GM21825 (cell line): ENCODE data around the gene SOX11.
"Not testable (repeated sequence)": the region's sequence is repeated elsewhere in the genome, so short reads cannot be mapped to it uniquely, and the experiment has no call there.

Experiments
- ATAC-seq: cut with Tn5 transposase; IDR thresholded peaks from one replicate; pipeline ENCODE4 v1.9.1; 2021; ENCODE audit warnings: mild to moderate bottlenecking, moderate library complexity; ENCODE audit not compliant: unreplicated experiment

The SOX11 gene

DNA sequence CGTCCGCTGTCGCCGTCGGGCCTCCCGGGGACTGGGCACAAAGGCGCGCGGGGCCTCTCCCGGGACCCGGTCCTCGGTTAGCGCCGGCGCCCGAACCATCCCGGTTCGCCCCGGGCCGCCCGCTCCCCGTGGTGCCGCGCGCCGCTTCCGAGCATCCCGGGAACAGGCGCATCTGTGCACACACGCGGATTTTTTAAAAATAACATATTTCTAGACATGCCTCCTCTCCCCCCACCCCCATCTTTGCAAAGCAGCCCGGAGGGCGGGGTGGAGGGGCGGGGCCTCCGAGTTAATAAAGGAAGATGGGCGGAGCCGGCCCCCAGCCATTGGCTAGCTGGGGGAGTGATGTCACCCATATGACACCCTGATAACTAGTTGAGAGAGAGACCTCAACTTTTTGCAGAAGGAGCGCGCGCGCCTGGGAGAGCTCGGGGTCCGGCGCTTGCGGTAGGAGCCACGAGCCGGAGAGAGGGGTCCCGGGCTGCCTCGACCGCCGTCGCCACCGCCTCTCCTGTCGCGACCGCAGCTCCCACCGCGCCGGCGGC, at the start of gene SOX11:
Gene SOX11 (plus strand): TSS at position 400 of the 545 bp plus-strand sequence. CDS start 338 bp downstream, outside the sequence.
- ATAC-seq, result no peak

DNA sequence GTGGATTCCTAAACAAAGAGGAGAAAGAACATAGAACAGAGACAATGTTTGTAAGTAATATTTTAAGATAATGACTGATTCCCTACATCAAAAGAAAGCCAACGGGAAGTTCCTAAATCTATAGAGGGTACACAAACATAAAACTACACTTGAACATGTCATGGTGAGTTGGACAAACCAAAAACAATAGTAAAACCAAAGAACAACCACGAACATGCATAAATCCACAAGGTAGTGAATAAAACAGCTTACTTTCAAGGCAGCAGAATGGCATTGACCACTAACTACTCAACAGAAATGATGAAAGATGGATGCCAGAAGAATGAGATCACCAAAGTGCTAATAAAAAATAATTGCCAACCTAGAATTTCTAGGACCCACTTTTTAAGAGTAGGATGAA, 39.5 kb upstream of the SOX11 start:
- not testable (repeated sequence) for ATAC-seq

DNA sequence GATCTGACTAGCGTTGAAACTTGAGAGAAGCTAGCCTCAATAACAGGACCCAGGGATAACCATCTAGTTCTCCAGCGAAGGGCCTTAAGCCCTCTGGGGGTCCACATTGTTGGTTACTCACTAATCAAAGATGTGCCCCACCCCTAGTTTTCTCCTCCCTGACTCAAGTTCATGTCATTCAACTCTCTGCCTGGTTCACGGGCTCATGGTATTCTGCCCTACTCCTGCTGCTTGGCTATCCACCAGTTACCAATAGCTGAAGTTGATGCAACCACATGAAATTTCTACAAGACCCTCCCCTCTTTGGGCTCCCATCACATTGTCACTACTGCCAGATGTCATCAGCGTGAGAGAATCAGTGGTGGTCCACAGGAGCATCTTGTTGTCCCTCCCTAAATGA, 38.4 kb upstream of the SOX11 start:
- not testable (repeated sequence) for ATAC-seq

DNA sequence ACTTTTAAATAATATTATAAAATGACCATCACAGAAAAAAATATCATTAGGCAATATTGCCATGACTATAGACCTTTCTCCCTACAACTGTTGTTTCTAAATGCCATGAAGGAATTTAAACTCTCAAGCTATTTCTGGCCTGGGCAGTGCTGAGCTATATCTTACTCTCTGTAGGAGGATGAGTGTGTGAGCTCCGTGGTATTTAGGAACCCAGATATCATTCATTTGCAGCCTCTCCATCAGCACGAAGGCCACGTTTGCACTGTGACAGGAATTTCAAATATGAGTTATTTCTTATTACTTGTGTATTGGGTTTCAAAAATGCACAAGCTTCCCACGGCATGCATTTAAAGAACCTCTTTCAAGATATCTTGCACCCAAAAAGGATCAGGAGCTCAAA, 35.0 kb upstream of the SOX11 start:
- ATAC-seq, result no peak

DNA sequence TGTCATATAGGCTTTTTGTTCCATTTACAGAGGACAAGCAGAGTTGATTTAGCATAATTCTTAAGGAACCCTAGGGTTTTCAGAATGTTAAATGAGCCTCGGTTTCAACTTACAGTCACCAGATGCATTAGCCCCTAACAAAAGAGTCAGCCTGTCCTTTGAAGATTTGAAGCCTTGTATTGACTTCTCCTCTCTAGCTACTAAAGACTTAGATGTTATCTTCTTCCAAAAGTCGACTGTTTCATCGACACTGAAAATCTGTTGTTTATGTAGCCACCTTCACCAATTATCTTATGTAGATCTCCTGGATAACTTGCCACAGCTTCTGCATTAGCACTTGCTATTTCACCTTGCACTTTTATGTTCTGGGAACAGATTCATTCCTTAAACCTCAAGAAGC, 31.6 kb upstream of the SOX11 start:
- no peak for ATAC-seq

DNA sequence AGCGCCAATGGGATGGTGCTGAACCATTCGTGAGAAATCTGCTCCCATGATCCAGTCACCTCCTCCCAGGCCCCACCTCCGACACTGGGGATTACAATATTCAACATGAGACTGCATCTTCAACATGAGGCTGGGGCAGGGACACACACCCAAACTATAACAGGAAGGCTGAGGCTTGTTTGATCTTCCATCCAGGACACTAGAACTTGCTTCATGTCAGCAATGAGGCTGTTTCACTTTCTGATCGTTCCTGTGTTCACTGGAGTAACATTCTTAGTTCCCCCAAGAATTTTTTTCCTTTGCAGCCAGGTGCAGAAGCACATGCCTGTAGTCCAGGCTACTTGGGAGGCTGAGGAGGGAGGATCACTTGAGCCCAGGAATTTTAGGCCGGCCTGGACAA, 30.8 kb upstream of the SOX11 start:
- no peak for ATAC-seq

DNA sequence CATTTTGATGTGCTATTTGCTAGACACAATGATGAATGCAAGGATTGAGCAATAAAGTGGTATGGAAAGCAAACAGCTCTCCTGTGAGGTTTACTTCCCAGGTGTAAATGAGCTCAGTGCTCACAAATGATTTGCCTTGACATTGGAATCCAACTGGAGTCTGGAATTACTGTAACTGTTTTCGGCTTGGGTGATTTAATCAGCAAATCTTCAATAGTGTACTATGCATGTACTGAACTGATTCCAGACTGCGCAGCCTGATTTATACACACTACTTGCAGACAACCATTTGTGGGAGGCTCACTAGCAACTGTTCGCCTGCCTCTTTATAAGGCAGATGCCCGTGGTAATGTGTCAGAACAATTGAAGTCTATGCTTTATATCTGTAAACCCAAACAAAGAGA, 27.9 kb upstream of the SOX11 start:
- no peak for ATAC-seq

DNA sequence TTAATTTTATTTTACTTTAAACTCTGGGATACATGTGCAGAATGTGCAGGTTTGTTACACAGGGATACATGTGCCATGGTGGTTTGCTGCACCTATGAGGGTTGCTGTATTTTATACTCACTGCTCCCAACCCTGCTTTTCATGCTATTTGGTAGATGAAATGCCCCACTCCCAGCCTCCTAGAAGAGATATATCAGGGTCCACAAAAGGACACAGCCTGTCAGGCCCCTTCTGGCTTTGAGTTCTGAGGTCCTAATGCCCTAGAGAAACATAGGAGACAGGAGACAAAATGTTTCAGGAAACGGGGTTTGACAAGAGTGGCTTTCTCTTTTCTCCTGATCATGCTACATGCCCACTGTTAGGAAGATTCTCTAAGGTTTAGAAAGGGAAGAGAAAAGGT, 27.1 kb upstream of the SOX11 start:
- no peak for ATAC-seq

DNA sequence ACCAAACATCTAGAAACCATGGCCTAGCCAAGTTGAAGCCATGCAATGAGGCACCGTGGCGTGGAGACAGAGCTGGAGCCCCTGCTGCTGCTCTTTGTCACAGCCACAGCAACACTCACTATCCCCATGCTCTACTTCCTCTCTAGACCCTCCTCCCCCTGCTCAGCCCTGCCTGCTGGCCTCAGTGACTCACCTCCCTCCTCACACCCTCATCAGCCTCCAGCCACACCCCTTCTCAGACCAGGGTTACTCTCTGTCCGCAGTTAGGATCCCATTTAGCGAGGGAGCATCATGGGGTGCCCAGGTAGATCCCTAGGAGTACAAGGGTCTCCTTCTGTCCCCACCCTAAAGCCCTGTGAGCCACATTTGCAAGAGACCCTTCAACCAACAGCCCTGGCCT, 25.4 kb upstream of the SOX11 start:
- no peak for ATAC-seq

DNA sequence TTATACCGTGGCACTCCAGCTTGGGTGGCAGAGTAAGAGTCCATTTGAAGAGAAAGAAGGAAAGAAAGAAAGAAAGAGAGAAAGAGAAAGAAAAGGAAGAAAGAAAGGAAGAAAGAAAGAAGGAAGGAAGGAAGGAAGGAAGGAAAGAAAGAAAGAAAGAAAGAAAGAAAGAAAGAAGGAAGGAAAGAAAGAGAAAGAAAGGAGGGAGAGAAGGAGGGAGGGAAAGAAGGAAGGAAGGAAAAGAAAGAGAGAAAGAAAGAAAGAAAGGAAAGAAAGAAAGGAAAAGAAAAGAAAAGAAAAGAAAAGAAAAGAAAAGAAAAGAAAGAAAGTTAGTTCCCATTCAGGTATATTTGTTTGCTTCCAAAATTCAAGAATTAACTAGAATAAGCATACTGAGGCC, 24.5 kb upstream of the SOX11 start:
- not testable (repeated sequence) for ATAC-seq

DNA sequence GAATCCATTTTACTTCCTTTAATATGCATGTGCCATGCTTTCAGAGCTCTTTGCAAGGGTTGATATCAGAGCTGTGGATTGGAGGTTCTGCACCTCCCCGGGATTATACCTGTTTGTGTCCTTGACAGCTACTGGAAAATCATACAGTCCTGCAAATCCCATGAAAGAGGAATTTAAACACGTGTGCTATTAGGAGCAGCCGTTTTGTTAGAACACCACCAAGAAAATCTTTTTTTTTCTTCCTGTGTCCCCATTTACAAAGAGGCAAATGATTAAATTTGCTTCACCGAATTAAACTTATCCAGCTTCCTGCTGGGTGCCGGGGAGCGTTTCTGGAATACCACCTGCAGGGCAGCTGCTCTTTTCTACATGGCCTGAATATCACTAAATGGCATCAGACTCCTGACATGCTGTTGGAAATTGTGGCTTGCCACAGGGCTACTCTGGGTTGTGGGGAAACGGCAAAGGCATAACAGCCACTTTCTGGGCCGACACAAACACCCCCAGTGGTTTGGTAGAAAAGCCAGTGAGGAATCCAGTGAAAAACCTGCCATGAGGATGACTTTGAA, 23.4 kb upstream of the SOX11 start:
- ATAC-seq, result no peak

DNA sequence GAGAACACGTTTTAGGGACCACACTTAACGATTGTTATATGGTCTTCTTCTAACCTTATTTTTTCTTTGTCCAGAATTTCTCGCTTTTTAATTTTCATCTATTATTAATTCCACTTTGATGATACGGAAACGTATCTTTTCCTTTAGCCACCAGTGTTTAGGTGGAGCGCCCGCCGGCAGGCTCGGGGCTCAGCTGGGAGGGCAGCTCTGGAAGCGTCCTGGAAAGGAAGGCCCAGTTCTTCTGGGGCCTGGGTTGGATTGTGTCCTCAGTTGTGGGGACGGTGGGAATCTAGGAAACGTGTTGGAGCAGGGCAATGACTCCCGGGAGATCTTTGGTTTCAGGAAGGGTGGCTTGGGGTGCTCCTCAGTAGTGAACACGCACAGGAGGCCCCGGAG, 19.4 kb upstream of the SOX11 start:
- no peak for ATAC-seq

DNA sequence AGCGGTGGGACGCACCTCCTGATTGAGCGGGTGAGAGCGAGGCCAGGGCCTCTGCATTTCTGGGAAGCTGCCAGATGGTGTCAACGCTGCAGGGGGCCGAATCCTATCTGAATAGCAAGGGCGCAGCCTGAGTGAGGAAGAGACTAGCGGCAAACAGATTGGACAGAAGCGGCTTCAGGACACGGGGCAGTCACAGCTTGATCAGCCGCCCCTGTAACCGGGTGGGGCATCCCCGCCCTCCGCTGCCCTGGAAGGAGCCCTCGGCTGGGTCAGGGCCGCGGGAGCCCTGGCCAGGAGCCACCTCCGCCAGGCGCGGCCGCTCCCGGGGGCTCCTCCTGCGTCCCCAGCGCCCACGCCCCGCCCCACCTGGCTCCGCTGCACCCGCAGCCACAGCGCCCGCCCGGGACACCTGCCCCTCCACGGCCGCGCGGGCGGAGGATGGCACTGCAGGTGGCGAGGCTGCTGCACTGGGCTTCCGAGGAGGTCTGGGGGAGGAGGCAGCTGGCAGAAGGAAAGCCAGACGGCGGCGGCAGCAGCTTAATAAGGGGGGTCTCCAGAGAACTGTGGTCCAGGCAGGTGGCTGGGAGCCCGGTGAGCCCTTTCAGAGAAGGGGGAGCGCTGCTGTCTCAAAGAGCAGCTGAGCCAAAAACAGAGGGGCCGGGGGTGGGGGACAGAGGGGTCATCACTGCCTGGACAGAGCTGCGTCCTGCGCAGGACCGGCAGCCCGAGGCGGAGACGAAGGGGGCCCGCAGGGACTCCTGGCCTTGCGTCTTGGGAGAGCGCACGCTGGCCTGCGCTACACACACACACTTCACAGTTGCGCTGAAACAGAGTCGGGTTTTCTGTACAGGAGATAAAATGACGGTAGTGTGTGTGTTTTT, 18.8 kb upstream of the SOX11 start:
- no peak for ATAC-seq

DNA sequence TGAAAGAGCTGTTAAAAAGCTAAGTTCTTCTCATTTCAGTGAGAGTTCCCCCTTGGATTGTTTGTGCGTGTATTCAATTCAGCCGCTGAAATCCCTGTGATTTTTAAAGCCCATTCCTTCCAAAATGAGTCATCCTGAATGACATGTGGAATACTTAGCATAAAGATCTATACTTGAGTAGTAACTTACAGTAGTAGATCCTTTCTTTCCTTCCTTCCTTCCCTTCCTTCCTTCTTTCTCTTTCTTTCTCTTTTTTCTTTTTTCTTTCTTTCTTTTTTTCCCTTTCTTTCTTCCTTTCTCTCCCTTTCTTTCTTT, 18.2 kb upstream of the SOX11 start:
- no peak for ATAC-seq

DNA sequence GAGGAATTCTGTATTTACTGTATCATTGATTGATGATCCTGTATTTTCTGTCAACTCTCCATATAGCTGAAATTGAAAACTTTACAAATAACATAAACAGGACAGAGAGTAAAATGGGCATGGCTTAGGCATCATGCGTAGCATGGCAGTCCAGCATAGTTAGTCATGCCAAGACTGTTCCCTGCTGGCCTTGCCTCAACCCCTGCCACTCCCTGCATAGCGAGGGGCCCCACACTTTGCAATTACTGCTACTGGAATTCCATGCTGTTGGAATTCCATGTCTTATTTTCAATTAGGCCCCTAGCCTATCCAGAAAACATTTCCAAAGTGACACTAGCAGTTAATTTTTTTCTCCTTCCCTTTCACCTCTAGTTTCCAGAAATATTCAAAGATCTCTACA, 15.1 kb upstream of the SOX11 start:
- no peak for ATAC-seq

DNA sequence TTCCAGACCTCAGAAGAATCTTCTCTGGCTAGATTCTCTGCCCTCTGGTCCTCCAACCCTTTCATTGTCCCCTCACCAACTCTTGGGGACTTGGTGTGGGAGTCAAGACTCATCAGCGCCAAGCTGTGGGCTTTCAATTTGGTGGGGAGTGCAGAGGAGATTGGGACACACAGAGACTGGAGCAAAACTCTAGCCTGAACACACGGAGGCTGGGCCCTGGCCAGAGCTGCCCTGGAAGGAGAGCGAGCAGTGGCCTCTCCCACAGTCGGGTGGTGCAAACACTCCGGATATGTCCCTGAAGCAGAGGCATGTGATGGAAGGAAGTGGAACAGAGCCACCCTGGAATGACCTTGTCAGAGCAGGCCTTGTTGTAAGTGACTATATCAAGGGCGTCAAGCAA, 8.7 kb upstream of the SOX11 start:
- no peak for ATAC-seq

DNA sequence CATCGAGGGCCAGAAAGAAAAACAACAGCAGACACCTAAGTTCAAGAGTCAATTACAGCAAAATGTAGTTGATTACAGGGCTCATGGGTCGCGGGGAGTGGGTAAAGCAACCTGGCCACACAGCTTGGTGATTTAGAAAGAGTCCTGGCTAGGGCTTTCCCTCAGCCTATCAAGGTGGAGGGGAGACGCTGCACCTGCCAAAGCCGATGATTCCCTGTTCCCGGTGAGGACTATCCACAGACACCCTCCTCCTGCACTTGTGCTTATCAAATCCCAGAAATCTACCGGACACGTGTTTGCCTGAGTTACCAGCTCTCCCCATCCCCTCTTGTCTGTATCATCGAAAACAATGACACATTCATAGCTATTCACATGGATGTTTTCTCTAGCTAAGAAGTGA, 7.0 kb upstream of the SOX11 start:
- no peak for ATAC-seq

DNA sequence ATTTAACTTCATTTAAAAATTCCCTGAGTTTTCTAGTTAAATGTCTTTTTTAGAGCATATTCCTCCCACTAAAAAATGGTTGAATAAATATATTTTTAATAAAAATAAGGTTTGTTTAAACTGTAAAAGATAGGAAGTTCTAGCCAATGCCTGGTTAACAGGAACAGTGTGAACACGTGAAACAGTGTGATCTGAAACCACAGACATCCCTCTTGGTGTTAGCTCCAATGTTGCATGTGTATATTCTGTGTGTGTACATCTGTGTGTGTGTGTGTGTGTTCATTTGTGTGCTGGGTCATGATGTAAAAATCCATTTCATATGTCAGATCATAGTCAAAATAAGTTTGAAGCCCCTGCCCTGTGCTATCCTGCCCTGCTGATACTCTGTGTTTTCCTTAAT, 6.1 kb upstream of the SOX11 start:
- ATAC-seq, result no peak

DNA sequence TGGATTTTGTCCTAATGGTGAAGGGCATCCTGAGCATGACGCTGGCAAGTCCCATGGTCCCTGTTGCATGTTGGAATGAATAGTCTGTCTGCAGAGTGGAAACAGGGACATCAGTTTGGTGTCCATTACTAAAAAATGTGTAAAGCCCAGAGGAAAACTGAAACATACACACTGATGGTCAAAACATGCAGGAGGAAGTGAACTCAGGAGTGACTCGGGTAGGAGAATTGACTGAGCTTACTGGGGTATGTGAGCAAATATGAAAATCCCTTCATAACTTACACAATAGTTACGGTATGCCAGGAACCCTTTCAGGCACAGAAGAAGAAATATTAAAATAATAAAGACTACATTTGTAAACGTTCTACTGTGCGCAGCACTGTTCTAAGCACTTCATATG, 5.6 kb upstream of the SOX11 start:
- no peak for ATAC-seq

DNA sequence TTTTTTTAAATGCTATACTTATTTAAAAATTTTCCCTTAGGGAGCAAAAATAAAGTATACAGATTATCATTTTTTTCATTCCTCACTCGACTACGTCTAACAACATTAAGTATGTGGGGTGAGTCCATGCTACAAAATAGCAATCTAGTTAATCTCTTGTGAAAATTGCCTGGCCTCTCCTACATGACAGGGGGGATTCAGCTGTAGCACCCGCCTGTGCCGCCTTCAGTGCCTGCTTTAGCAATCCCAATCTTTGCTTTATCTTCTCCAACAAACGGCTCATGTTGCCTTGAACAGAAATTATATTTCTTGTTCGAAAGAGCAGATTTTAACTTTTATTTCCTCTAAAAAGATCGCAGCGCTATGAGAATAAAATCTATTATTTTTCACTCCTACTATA, 2.4 kb upstream of the SOX11 start:
- ATAC-seq, result no peak

DNA sequence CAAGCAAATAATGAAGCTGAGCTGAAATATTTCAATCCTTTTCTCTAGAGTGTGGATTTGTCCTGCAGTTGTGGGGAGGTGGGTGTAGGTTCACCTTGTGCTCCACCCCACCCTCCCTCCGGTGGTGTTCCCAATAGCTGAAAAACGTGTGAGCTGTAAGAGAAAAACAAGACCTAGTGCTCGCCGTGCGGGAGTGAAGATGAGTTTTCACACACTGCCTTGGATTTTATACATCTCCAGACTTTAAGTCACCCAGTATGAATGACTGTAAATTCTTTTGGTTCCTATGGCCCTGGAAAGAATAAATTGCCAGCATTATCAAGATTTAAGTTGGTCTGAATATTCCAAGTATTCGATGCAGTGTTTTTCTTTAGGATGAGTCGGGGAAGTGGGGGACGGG, 1.9 kb upstream of the SOX11 start:
- ATAC-seq, result no peak

DNA sequence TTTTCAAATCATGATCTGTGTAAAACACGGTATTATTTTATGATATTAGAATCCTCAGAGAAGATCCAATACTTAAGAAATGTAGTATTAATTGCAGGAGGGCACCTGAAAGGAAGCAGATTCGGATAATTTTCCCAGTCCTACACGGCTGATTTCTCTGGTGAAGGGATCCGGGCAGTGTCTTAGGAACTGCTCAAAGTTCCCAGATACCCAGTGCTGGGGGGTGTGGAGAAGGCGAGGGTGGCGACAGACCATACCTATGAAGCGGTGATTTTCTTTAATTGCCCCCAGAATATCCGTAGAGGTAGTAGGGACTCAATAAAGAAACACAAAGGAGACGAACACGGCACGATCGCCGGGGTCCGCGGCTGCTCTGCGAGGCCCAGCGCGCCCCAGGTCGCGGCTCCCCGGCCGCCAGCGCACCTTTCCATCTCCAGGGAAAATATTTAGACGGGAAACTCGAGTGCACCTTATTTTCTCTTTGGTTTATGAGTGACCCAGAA, 1.4 kb upstream of the SOX11 start:
- no peak for ATAC-seq
